ENCODE results near the gene MAGI2.

MAGI2 gene

GRCh38 chr7:78141522-78142281 is 1311.8 kb downstream of the MAGI2 start:
- DNase-seq (ENCODE audit: low spot score), result no peak

- DNase-seq (ENCODE audit: low spot score), result no peak
Measured at GRCh38 chr7:78140109-78140508, 1313.4 kb downstream of the MAGI2 start.

GRCh38 chr7:78139335-78139734 is 1314.1 kb downstream of the MAGI2 start:
- DNase-seq (ENCODE audit: low spot score), result peak; percentile 60

GRCh38 chr7:78134774-78135173 is 1318.7 kb downstream of the MAGI2 start:
- no peak for DNase-seq (ENCODE audit: low spot score)

- DNase-seq (ENCODE audit: low spot score), result peak; percentile 37
Measured at GRCh38 chr7:78134256-78134655, 1319.2 kb downstream of the MAGI2 start.

GRCh38 chr7:78130446-78131215 is 1322.8 kb downstream of the MAGI2 start:
- DNase-seq (ENCODE audit: low spot score), result no peak

GRCh38 chr7:78129865-78130264 is 1323.6 kb downstream of the MAGI2 start:
- no peak for DNase-seq (ENCODE audit: low spot score)

- DNase-seq (ENCODE audit: low spot score), result no peak
Measured at GRCh38 chr7:78127009-78127408, 1326.5 kb downstream of the MAGI2 start.

GRCh38 chr7:78125884-78126283 is 1327.6 kb downstream of the MAGI2 start:
- peak; percentile 49 for DNase-seq (ENCODE audit: low spot score)

- no peak for DNase-seq (ENCODE audit: low spot score)
Measured at GRCh38 chr7:78124216-78124615, 1329.3 kb downstream of the MAGI2 start.

GRCh38 chr7:78121888-78122287 is 1331.6 kb downstream of the MAGI2 start:
- DNase-seq (ENCODE audit: low spot score), result no peak

GRCh38 chr7:78118470-78118869 is 1335.0 kb downstream of the MAGI2 start:
- no peak for DNase-seq (ENCODE audit: low spot score)

- DNase-seq (ENCODE audit: low spot score), result no peak
Measured at GRCh38 chr7:78115876-78116275, 1337.6 kb downstream of the MAGI2 start.

GRCh38 chr7:78114993-78115392 is 1338.5 kb downstream of the MAGI2 start:
- no peak for DNase-seq (ENCODE audit: low spot score)

- DNase-seq (ENCODE audit: low spot score), result no peak
Measured at GRCh38 chr7:78112488-78112887, 1341.0 kb downstream of the MAGI2 start.

- no peak for DNase-seq (ENCODE audit: low spot score)
Measured at GRCh38 chr7:78111386-78111785, 1342.1 kb downstream of the MAGI2 start.

- DNase-seq (ENCODE audit: low spot score), result no peak
Measured at GRCh38 chr7:78103475-78103874, 1350.0 kb downstream of the MAGI2 start.

- DNase-seq (ENCODE audit: low spot score), result no peak
Measured at GRCh38 chr7:78101076-78101475, 1352.4 kb downstream of the MAGI2 start.

- DNase-seq (ENCODE audit: low spot score), result no peak
Measured at GRCh38 chr7:78099715-78100394, 1353.6 kb downstream of the MAGI2 start.

- no peak for DNase-seq (ENCODE audit: low spot score)
Measured at GRCh38 chr7:78095549-78095948, 1357.9 kb downstream of the MAGI2 start.

GRCh38 chr7:78092331-78092730 is 1361.1 kb downstream of the MAGI2 start:
- no peak for DNase-seq (ENCODE audit: low spot score)

- DNase-seq (ENCODE audit: low spot score), result peak; percentile 79
Measured at GRCh38 chr7:78090616-78091015, 1362.9 kb downstream of the MAGI2 start.

Measured in pons (tissue), 1 donor.